ENCODE measurements around the gene SAP25.
A peak's percentile ranks its signal among the peaks of the same experiment; 100 is the strongest.

SAP25 gene

GRCh38 chr7:100580466-100581283 lies 7.0 kb upstream of the SAP25 start:
- Histone ChIP-seq H3K4me3 (ENCODE audit: low read depth, low read length) (no peak overlapping the region), H3K27ac (no peak overlapping the region), H3K36me3 (peaks cover 64% of the 10 kb centered on the region), H3K27me3 (ENCODE audit: insufficient read depth, low read depth, severe bottlenecking) (no peaks in the 10 kb centered on the region), H3K9me3 (ENCODE audit: severe bottlenecking) (no peaks in the 10 kb centered on the region)
- no peak for TF ChIP-seq CTCF (IDR thresholded peaks at IDR 0.05; ENCODE audit: low read depth, low read length)
- DNase-seq, result no peak

- Histone ChIP-seq H3K36me3 (peaks cover 67% of the 10 kb centered on the region), H3K27ac (no peak overlapping the region), H3K4me3 (ENCODE audit: low read depth, low read length) (no peak overlapping the region), H3K27me3 (ENCODE audit: insufficient read depth, low read depth, severe bottlenecking) (no peaks in the 10 kb centered on the region), H3K9me3 (ENCODE audit: severe bottlenecking) (no peaks in the 10 kb centered on the region)
- TF ChIP-seq CTCF (IDR thresholded peaks at IDR 0.05; ENCODE audit: low read depth, low read length), result no peak
- DNase-seq, result no peak
These were observed 4.8 kb upstream of the SAP25 start for GRCh38 chr7:100578246-100579183.

GRCh38 chr7:100577507-100577906 lies 3.8 kb upstream of the SAP25 start:
- H3K36me3 ChIP-seq, result peaks cover 61% of the 10 kb centered on the region
- H3K9me3 ChIP-seq (ENCODE audit: severe bottlenecking), result no peaks in the 10 kb centered on the region
- DNase-seq, result no peak
- H3K27ac ChIP-seq, result no peak overlapping the region
- TF ChIP-seq CTCF (IDR thresholded peaks at IDR 0.05; ENCODE audit: low read depth, low read length), result no peak
- H3K27me3 ChIP-seq (ENCODE audit: insufficient read depth, low read depth, severe bottlenecking), result no peaks in the 10 kb centered on the region
- no peak overlapping the region for H3K4me3 ChIP-seq (ENCODE audit: low read depth, low read length)

GRCh38 chr7:100577103-100577502 lies 3.4 kb upstream of the SAP25 start:
- TF ChIP-seq CTCF (IDR thresholded peaks at IDR 0.05; ENCODE audit: low read depth, low read length), result no peak
- Histone ChIP-seq H3K36me3 (peaks cover 61% of the 10 kb centered on the region), H3K9me3 (ENCODE audit: severe bottlenecking) (no peaks in the 10 kb centered on the region), H3K27me3 (ENCODE audit: insufficient read depth, low read depth, severe bottlenecking) (no peaks in the 10 kb centered on the region), H3K27ac (no peak overlapping the region), H3K4me3 (ENCODE audit: low read depth, low read length) (no peak overlapping the region)
- peak; percentile 37 for DNase-seq

- no peak overlapping the region for H3K4me3 ChIP-seq (ENCODE audit: low read depth, low read length)
- H3K27me3 ChIP-seq (ENCODE audit: insufficient read depth, low read depth, severe bottlenecking), result no peaks in the 10 kb centered on the region
- no peaks in the 10 kb centered on the region for H3K9me3 ChIP-seq (ENCODE audit: severe bottlenecking)
- no peak overlapping the region for H3K27ac ChIP-seq
- TF ChIP-seq CTCF (IDR thresholded peaks at IDR 0.05; ENCODE audit: low read depth, low read length), result no peak
- peaks cover 59% of the 10 kb centered on the region for H3K36me3 ChIP-seq
- DNase-seq, result no peak
These were observed 2.8 kb upstream of the SAP25 start for GRCh38 chr7:100576384-100576993.
